ENCODE results near the gene SLC7A4. TPM values are rescaled to one million over a fixed set of nuclear protein-coding genes. Genes with fewer than 3 reads are reported as not detected.

Gene SLC7A4
- total and polyA plus RNA-seq, 10 of the 15 experiments (the other 5 are each of a cell fraction or from before 2014, with no cell fraction given): 0.06 to 0.25 (median 0.14) TPM; not detected in 6

- no peak for ATAC-seq
- ChIA-PET POLR2A (no interaction called here), SMC1A (ENCODE audit: uncharacterized antibody, unreplicated experiment) (no interaction called here), CTCF (no interaction called here), RAD21 (ENCODE audit: unreplicated experiment) (no interaction called here)
- Histone ChIP-seq H3K9me3 (replicated peaks; ENCODE audit: control insufficient read depth, insufficient read depth, low read length) (no peaks in the 10 kb centered on the region), H3K4me3 (no peak overlapping the region), H4K20me1 (ENCODE audit: control insufficient read depth, insufficient read depth) (no peaks in the 10 kb centered on the region), H3K27me3 (replicated peaks in 1 of 2; ENCODE audit: control insufficient read depth in 2 of 2, insufficient read depth in 2 of 2, low read length in 1 of 2) (no peaks in the 10 kb centered on the region; a peak in 1 of 4 replicates), H3K9ac (ENCODE audit: control insufficient read depth, insufficient read depth, low read length) (no peak overlapping the region), H3K36me3 (ENCODE audit: control insufficient read depth in 2 of 2, insufficient read depth in 2 of 2, low read length in 1 of 2) (no peaks in the 10 kb centered on the region), H3K4me2 (ENCODE audit: control insufficient read depth, insufficient read depth) (no peak overlapping the region), H3K4me1 (ENCODE audit: control insufficient read depth, insufficient read depth, low read length) (no peaks in the 10 kb centered on the region), H2AFZ (ENCODE audit: control insufficient read depth, low read depth, low read length) (no peak overlapping the region), H3K79me2 (ENCODE audit: control insufficient read depth, insufficient read depth, low read length) (no peaks in the 10 kb centered on the region), H3K27ac (ENCODE audit: control insufficient read depth, insufficient read depth) (no peak overlapping the region)
- TF ChIP-seq MTA2 (IDR thresholded peaks at IDR 0.05; ENCODE audit: low read depth) (no peak), NFYA (IDR thresholded peaks at IDR 0.05; ENCODE audit: borderline replicate concordance, low read depth, low read length) (no peak), NRF1 (conservative IDR thresholded peaks at IDR 0.05; ENCODE audit: low read depth, low read length) (no peak), EGR1 (IDR thresholded peaks at IDR 0.05; ENCODE audit: borderline replicate concordance in 1 of 2, low read depth in 2 of 2, low read length in 2 of 2) (no peak)
- in situ Hi-C loops (cut with MboI) (no loop called here), intact Hi-C loops (cut with micrococcal nuclease; ENCODE audit: unreplicated experiment) (no loop called here)
- no TSS peak for BruUV-seq (replicated peaks)
- 58% methylated on average over 14 of the region's 14 CpGs for WGBS (ENCODE audit: insufficient coverage, insufficient replicate concordance, low lambda C conversion rate, missing lambda C conversion rate)
- DNase-seq (ENCODE audit: low read depth, low spot score): no peak
- no peak for FAIRE-seq
Observed at GRCh38 chr22:21075516-21076138, 43.3 kb upstream of the SLC7A4 start.

GRCh38 chr22:21074102-21074715 lies 41.8 kb upstream of the SLC7A4 start:
- WGBS (ENCODE audit: insufficient coverage, insufficient replicate concordance, low lambda C conversion rate, missing lambda C conversion rate): 23% methylated on average over 7 of the region's 7 CpGs
- no peaks in the 10 kb centered on the region for H3K36me3 ChIP-seq (ENCODE audit: control insufficient read depth in 2 of 2, insufficient read depth in 2 of 2, low read length in 1 of 2)
- ChIA-PET CTCF (no interaction called here), POLR2A (no interaction called here), RAD21 (ENCODE audit: unreplicated experiment) (no interaction called here), SMC1A (ENCODE audit: uncharacterized antibody, unreplicated experiment) (no interaction called here)
- H3K9me3 ChIP-seq (replicated peaks; ENCODE audit: control insufficient read depth, insufficient read depth, low read length): no peaks in the 10 kb centered on the region
- intact Hi-C loops (cut with micrococcal nuclease; ENCODE audit: unreplicated experiment) (no loop called here), in situ Hi-C loops (cut with MboI) (no loop called here)
- H3K4me3 ChIP-seq: no peak overlapping the region
- TF ChIP-seq EZH2 (IDR thresholded peaks at IDR 0.05; ENCODE audit: borderline replicate concordance, control insufficient read depth, low read depth, low read length) (no peak), CHD4 (IDR thresholded peaks at IDR 0.05) (no peak)
- DNase-seq (ENCODE audit: low read depth, low spot score): no peak
- no peaks in the 10 kb centered on the region for H4K20me1 ChIP-seq (ENCODE audit: control insufficient read depth, insufficient read depth)
- H3K27ac ChIP-seq (ENCODE audit: control insufficient read depth, insufficient read depth): no peak overlapping the region
- no peaks in the 10 kb centered on the region for H3K4me1 ChIP-seq (ENCODE audit: control insufficient read depth, insufficient read depth, low read length)
- ATAC-seq: no peak
- no TSS peak for BruUV-seq (replicated peaks)
- H3K27me3 ChIP-seq (replicated peaks in 1 of 2; ENCODE audit: control insufficient read depth in 2 of 2, insufficient read depth in 2 of 2, low read length in 1 of 2): no peaks in the 10 kb centered on the region; a peak in 1 of 4 replicates
- H3K79me2 ChIP-seq (ENCODE audit: control insufficient read depth, insufficient read depth, low read length): no peaks in the 10 kb centered on the region
- no peak overlapping the region for H2AFZ ChIP-seq (ENCODE audit: control insufficient read depth, low read depth, low read length)
- no peak overlapping the region for H3K4me2 ChIP-seq (ENCODE audit: control insufficient read depth, insufficient read depth)
- FAIRE-seq: no peak
- H3K9ac ChIP-seq (ENCODE audit: control insufficient read depth, insufficient read depth, low read length): no peak overlapping the region

All from GM12878 (cell line).